Measurements from ENCODE around the gene COQ8A.

COQ8A gene

GRCh38 chr1:227010645-227011044 lies 70.6 kb downstream of the COQ8A start:
- no peak for DNase-seq (ENCODE audit: low read depth)
- TF ChIP-seq, protein P1, sequence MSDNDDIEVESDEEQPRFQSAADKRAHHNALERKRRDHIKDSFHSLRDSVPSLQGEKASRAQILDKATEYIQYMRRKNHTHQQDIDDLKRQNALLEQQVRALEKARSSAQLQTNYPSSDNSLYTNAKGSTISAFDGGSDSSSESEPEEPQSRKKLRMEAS (IDR thresholded peaks at IDR 0.05; ENCODE audit: low read depth, low read length): no peak
- no peak for TF ChIP-seq POLR2A (IDR thresholded peaks at IDR 0.05; ENCODE audit: extremely low read depth, insufficient read length)
- no peak for TF ChIP-seq CTCF (IDR thresholded peaks at IDR 0.05; ENCODE audit: low read depth, low read length)
- no peak for TF ChIP-seq MYC (IDR thresholded peaks at IDR 0.05; ENCODE audit: low read depth, low read length)
- no peak overlapping the region for H3K4me3 ChIP-seq (ENCODE audit: low read depth, low read length)

DNA sequence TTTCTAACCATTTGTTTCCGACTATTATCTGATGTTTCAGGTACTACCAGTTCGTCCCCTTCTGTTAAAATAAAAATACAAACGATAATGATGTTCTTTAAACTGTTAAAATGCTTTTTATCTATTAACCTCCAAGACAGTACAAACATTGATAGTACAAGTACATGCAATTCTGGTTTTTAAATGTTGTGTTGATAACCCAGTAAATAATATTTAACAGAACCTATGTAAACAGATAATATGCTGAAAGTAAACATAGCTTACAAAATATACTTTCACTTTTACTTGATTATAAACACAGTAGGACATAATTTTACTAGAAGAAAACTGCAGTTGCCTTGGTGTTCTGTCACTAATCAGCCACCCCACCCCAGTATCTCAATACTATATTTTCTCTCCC lies 76.9 kb downstream of the COQ8A start:
- no peak for DNase-seq (ENCODE audit: low read depth)
- TF ChIP-seq, protein P1 (IDR thresholded peaks at IDR 0.05; ENCODE audit: low read depth, low read length): no peak
- no peak overlapping the region for H3K4me3 ChIP-seq (ENCODE audit: low read depth, low read length)

- no peak for TF ChIP-seq CTCF (IDR thresholded peaks at IDR 0.05; ENCODE audit: low read depth, low read length)
- no peak for TF ChIP-seq POLR2A (IDR thresholded peaks at IDR 0.05; ENCODE audit: extremely low read depth, insufficient read length)
- TF ChIP-seq MYC (IDR thresholded peaks at IDR 0.05; ENCODE audit: low read depth, low read length): no peak
- TF ChIP-seq, protein P1 (IDR thresholded peaks at IDR 0.05; ENCODE audit: low read depth, low read length): no peak
- no peak for DNase-seq (ENCODE audit: low read depth)
- no peak overlapping the region for H3K4me3 ChIP-seq (ENCODE audit: low read depth, low read length)
Observed at GRCh38 chr1:227032396-227032795, 92.3 kb downstream of the COQ8A start.

GRCh38 chr1:227033880-227034279 lies 93.8 kb downstream of the COQ8A start:
- no peak overlapping the region for H3K4me3 ChIP-seq (ENCODE audit: low read depth, low read length)
- TF ChIP-seq POLR2A (IDR thresholded peaks at IDR 0.05; ENCODE audit: extremely low read depth, insufficient read length) (no peak), CTCF (IDR thresholded peaks at IDR 0.05; ENCODE audit: low read depth, low read length) (no peak), MYC (IDR thresholded peaks at IDR 0.05; ENCODE audit: low read depth, low read length) (no peak)
- TF ChIP-seq, protein P1 (IDR thresholded peaks at IDR 0.05; ENCODE audit: low read depth, low read length): no peak
- DNase-seq (ENCODE audit: low read depth): no peak

GRCh38 chr1:227035316-227035715 lies 95.2 kb downstream of the COQ8A start:
- no peak for DNase-seq (ENCODE audit: low read depth)
- H3K4me3 ChIP-seq (ENCODE audit: low read depth, low read length): no peak overlapping the region
- TF ChIP-seq CTCF (IDR thresholded peaks at IDR 0.05; ENCODE audit: low read depth, low read length): no peak
- TF ChIP-seq, protein P1 (IDR thresholded peaks at IDR 0.05; ENCODE audit: low read depth, low read length): no peak
- TF ChIP-seq MYC (IDR thresholded peaks at IDR 0.05; ENCODE audit: low read depth, low read length): no peak
- TF ChIP-seq POLR2A (IDR thresholded peaks at IDR 0.05; ENCODE audit: extremely low read depth, insufficient read length): no peak

- H3K4me3 ChIP-seq (ENCODE audit: low read depth, low read length): no peak overlapping the region
- no peak for DNase-seq (ENCODE audit: low read depth)
- TF ChIP-seq MYC (IDR thresholded peaks at IDR 0.05; ENCODE audit: low read depth, low read length) (no peak), POLR2A (IDR thresholded peaks at IDR 0.05; ENCODE audit: extremely low read depth, insufficient read length) (no peak), CTCF (IDR thresholded peaks at IDR 0.05; ENCODE audit: low read depth, low read length) (no peak)
- TF ChIP-seq, protein P1 (IDR thresholded peaks at IDR 0.05; ENCODE audit: low read depth, low read length): no peak
Observed at GRCh38 chr1:227037121-227037520, 97.0 kb downstream of the COQ8A start.

All from NB4 (cell line).